Neutrophil (primary cell): ENCODE data around the gene CRTC3.

ENCODE experiments used
- H3K27ac ChIP-seq: fragments of 200-600 bp; sonication (generic); 2 replicates; pipeline ENCODE4 v1.5.1; 2016; ENCODE audit warnings: mild to moderate bottlenecking, moderate library complexity
- H3K27me3 ChIP-seq: fragments of 200-600 bp; sonication (generic); 2 replicates; pipeline ENCODE4 v1.6.0; 2016; ENCODE audit warnings: mild to moderate bottlenecking
- H3K36me3 ChIP-seq: fragments of 200-600 bp; sonication (generic); 2 replicates; pipeline ENCODE4 v1.5.1; 2017
- H3K4me1 ChIP-seq, 2 experiments: fragments of 200-600 bp in 1 of 2; sonication (generic) in 1 of 2; 1 replicate in 1 of 2; 2 replicates in 1 of 2; pipeline versions ENCODE4 v1.5.1 to v1.6.1; 2013 to 2016; ENCODE audit warnings: low read depth in 1 of 2, low read length in 1 of 2, mild to moderate bottlenecking in 1 of 2, moderate library complexity in 1 of 2; ENCODE audit not compliant: control insufficient read depth in 1 of 2, insufficient read depth in 1 of 2
- H3K4me3 ChIP-seq, 2 experiments: fragments of 200-600 bp in 1 of 2; sonication (generic) in 1 of 2; 1 replicate in 1 of 2; 2 replicates in 1 of 2; pipeline ENCODE4 v1.5.1; 2013 to 2016; ENCODE audit warnings: low read depth in 1 of 2, low read length in 1 of 2, mild to moderate bottlenecking in 1 of 2, moderate library complexity in 1 of 2
- H3K9me3 ChIP-seq: fragments of 200-600 bp; sonication (generic); 2 replicates; pipeline ENCODE4 v1.5.1; 2016
- TF ChIP-seq, protein P1 (sequence below): fragments of 200-600 bp; sonication (generic); IDR thresholded peaks from 2 replicates; pipeline ENCODE4 v1.5.1; 2016; ENCODE audit warnings: antibody characterized with exemption

Gene CRTC3

DNA sequence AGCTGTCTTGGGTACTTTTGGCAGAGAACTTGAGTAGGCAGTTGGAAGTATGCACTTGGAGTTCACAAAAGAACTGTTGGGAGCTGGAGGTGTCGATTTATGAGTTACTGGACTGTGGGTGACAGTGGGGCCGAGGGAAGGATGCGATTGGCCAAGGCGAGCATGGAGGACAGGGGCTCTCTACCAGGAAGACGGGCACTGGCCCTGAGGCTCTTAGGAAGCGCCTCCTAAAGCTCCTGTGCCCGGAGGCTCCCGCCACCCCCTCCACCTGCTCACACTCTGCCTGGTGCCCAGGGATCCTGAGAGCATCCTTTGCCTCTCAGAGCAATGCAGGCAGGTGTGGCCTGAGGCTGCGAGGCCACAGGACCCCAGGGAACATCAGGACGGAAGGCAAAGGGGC, 69.0 kb downstream of the CRTC3 start:
- H3K4me1 ChIP-seq, result peaks cover 11% of the 10 kb centered on the region in 2 experiments
- TF ChIP-seq, protein P1, sequence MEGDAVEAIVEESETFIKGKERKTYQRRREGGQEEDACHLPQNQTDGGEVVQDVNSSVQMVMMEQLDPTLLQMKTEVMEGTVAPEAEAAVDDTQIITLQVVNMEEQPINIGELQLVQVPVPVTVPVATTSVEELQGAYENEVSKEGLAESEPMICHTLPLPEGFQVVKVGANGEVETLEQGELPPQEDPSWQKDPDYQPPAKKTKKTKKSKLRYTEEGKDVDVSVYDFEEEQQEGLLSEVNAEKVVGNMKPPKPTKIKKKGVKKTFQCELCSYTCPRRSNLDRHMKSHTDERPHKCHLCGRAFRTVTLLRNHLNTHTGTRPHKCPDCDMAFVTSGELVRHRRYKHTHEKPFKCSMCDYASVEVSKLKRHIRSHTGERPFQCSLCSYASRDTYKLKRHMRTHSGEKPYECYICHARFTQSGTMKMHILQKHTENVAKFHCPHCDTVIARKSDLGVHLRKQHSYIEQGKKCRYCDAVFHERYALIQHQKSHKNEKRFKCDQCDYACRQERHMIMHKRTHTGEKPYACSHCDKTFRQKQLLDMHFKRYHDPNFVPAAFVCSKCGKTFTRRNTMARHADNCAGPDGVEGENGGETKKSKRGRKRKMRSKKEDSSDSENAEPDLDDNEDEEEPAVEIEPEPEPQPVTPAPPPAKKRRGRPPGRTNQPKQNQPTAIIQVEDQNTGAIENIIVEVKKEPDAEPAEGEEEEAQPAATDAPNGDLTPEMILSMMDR, result no peak
- H3K36me3 ChIP-seq, result no peaks in the 10 kb centered on the region
- H3K9me3 ChIP-seq, result no peaks in the 10 kb centered on the region
- H3K27me3 ChIP-seq, result peaks cover 34% of the 10 kb centered on the region
- no peak overlapping the region for H3K27ac ChIP-seq
- H3K4me3 ChIP-seq, result no peak overlapping the region

DNA sequence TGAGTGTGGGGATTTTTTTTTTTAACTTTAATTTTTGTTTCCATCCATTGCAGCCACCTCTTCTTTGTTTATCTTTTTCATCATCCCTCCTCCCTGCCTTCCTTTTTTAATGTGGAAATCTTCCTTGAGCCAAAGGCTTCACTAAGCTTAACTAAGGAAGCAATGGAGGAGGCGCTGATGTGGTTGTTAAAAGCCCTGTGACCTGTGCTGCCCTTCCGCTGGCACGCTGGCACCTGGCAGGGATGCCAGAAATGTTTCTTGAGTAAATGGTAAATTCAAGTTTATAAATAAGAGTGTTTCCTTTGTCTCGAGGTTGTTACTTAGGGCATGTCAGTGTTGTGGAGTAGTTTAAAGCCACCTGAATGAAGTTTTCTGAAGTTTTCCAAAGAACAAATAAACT, 69.4 kb downstream of the CRTC3 start:
- TF ChIP-seq, protein P1, result no peak
- Histone ChIP-seq H3K27ac (no peak overlapping the region), H3K27me3 (peaks cover 30% of the 10 kb centered on the region), H3K36me3 (no peaks in the 10 kb centered on the region), H3K9me3 (no peaks in the 10 kb centered on the region), H3K4me3 (no peak overlapping the region), H3K4me1 (peaks cover 8 to 10% of the 10 kb centered on the region in 2 experiments)

DNA sequence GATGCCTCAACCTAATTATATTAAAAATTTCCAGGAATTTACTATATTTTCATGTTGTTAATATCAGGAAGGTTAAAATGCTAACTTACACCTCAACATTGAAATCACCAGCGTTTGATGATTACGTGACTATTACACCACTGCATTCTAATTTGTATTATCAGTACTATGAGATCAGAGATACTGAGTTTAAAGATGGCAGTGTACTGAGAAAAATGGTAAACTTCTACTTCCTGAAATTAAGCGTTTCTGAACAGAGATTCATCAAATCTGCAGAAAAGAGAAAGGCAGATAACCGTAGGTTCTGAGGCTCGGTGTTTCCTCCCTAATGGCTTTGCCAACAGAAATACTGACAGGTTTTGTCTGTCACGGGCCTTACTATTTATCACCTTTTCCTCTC, 69.9 kb downstream of the CRTC3 start:
- Histone ChIP-seq H3K9me3 (no peaks in the 10 kb centered on the region), H3K27ac (no peak overlapping the region), H3K4me1 (peaks cover 3 to 4% of the 10 kb centered on the region in 2 experiments), H3K4me3 (no peak overlapping the region), H3K27me3 (peaks cover 27% of the 10 kb centered on the region), H3K36me3 (no peaks in the 10 kb centered on the region)
- TF ChIP-seq, protein P1, result no peak

GRCh38 chr15:90600954-90601353, 71.2 kb downstream of the CRTC3 start:
- TF ChIP-seq, protein P1, result no peak
- peaks cover 17% of the 10 kb centered on the region for H3K27me3 ChIP-seq
- no peaks in the 10 kb centered on the region for H3K4me1 ChIP-seq
- no peak overlapping the region for H3K27ac ChIP-seq
- H3K4me3 ChIP-seq, result no peak overlapping the region
- H3K9me3 ChIP-seq, result no peaks in the 10 kb centered on the region
- H3K36me3 ChIP-seq, result no peaks in the 10 kb centered on the region

DNA sequence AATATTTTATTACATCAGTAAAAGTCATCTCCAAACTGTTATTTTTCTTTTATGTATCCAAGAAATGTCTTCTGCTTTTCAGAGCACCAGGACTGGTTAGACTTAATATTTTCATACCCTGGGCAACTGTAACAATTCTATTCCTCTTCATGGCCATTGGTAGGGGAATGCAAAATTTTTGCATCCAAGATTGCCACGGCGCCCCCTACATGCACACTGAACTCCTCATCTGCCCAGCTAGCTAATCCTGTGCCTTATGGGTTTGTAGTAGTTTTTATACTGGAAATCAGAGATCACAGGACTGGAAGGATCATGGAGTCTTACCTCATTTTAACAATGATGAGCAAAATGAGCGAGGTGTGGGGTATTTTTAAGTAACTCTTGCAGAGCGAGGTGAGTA, 74.2 kb downstream of the CRTC3 start:
- Histone ChIP-seq H3K9me3 (no peaks in the 10 kb centered on the region), H3K36me3 (no peaks in the 10 kb centered on the region), H3K4me3 (no peak overlapping the region), H3K27me3 (peaks cover 4% of the 10 kb centered on the region), H3K27ac (no peak overlapping the region), H3K4me1 (no peaks in the 10 kb centered on the region)
- TF ChIP-seq, protein P1, result no peak

DNA sequence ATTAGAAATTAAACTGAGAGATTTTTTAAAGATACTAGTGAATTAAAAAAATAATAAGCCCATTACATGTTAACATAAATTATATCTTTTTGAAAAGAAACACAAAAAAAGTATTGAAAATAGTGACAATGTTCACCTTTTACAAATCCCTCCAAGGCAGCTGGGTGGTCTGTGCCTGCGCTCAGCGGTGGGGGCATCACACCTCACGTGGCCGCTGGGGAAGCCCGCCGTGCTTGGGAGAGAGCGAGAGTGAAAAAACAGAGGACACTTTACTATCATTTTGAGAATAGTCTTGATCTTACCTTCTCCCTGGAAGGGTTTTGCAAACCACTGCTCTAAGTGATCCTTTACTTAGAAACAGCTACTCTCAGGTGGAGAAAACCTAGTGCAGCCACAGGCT, 76.9 kb downstream of the CRTC3 start:
- H3K27me3 ChIP-seq, result no peaks in the 10 kb centered on the region
- no peaks in the 10 kb centered on the region for H3K9me3 ChIP-seq
- H3K4me3 ChIP-seq, result no peak overlapping the region
- no peaks in the 10 kb centered on the region for H3K4me1 ChIP-seq
- H3K27ac ChIP-seq, result no peak overlapping the region
- H3K36me3 ChIP-seq, result no peaks in the 10 kb centered on the region
- TF ChIP-seq, protein P1, result no peak
